Right cardiac atrium (tissue), 5 donors: ENCODE results near the gene DPYSL3. TPM values are rescaled to one million over a fixed set of nuclear protein-coding genes. Genes with fewer than 3 reads are reported as not detected.
"Not testable (repeated sequence)": the region's sequence is repeated elsewhere in the genome, so short reads cannot be mapped to it uniquely, and the experiment has no call there.

ENCODE experiments used
- ATAC-seq, 2 donors: fragments of 200-7000 bp; cut with Tn5 transposase; one replicate each; pipeline versions ENCODE4 v1.8.0 to v1.9.1; 2020; ENCODE audit warnings: moderate library complexity in 2 of 2, mild to moderate bottlenecking in 1 of 2
- DNase-seq, 3 donors: peaks; one replicate each; pipeline ENCODE4 v3.0.0-alpha.2; 2020
- H3K27ac ChIP-seq: one replicate; pipeline ENCODE4 v1.5.1; 2013; ENCODE audit warnings: mild to moderate bottlenecking, low read length, control low read depth, moderate library complexity
- H3K27me3 ChIP-seq: one replicate; pipeline ENCODE4 v1.6.1; 2013; ENCODE audit not compliant: control insufficient read depth, insufficient read depth
- H3K4me1 ChIP-seq: one replicate; pipeline ENCODE4 v1.6.1; 2013; ENCODE audit warnings: low read length; ENCODE audit not compliant: control insufficient read depth, insufficient read depth
- H3K4me3 ChIP-seq: one replicate; pipeline ENCODE4 v1.5.1; 2013; ENCODE audit warnings: low read length, control low read depth
- H3K9me3 ChIP-seq: one replicate; pipeline ENCODE4 v1.6.1; 2013; ENCODE audit warnings: low read length; ENCODE audit not compliant: control insufficient read depth
- WGBS: extraction: QIAGEN DNeasy Blood & Tissue Kit; methylation state at CpG from one replicate; pipeline ENCODE4 v1.1.7; 2013; 5-methylcytosine and 5-hydroxymethylcytosine counted together
- intact Hi-C, 4 donors: fragments of 100-400 bp; cut with DNase I; formaldehyde crosslinking; loops; one replicate each; pipeline versions ENCODE4 v1.11.0 to v1.14.0; 2022 to 2023
- long read RNA-seq, 4 donors: library from polyadenylated mRNA; unstranded; transcript quantifications; one replicate each; pipeline ENCODE4 v2.0.0, GENCODE V29; 2020 to 2021
- polyA plus RNA-seq: library from polyadenylated mRNA; stranded (reverse); fragments of 200-250 nt; gene quantifications from one replicate; pipeline ENCODE4 v1.2.3, GENCODE V29; 2013
- total RNA-seq, 4 donors: library from RNA; stranded (reverse); fragmentation: NEBNext Ultra II Directional; extraction: Animal tissue kit (Norgen Biotek cat#: 25700); gene quantifications; one replicate each; pipeline ENCODE4 v1.2.1, GENCODE V29; 2021
- donor health status: healthy with polysubstance abuse.
- donor health status: DM: no; HTN: yes; CAD: no.
- donor health status: DM: no; HTN: no; CAD: no.
- donor health status: DM: no; HTN: yes; CAD: no; lungs with severe emphysema.
- donor health status: DM: yes; HTN: yes; CAD: no.

DPYSL3 gene
- total RNA-seq (10 to 100 TPM; 40.9 to 95.1 (median 54.3) TPM), polyA plus RNA-seq (23.2 TPM)
- long read RNA-seq, donor 1, full-length matches to known transcripts, result 4 of 60 reads
- long read RNA-seq, donor 1, partial matches to known transcripts, result 39 of 60 reads
- long read RNA-seq, donor 1, other reads (novel, unspliced or antisense), result 17 of 60 reads
- long read RNA-seq, donor 2, full-length matches to known transcripts, result 9 of 45 reads
- long read RNA-seq, donor 2, partial matches to known transcripts, result 35 of 45 reads
- long read RNA-seq, donor 2, other reads (novel, unspliced or antisense), result 1 of 45 reads
- long read RNA-seq, donor 3, full-length matches to known transcripts, result 25 of 99 reads
- long read RNA-seq, donor 3, partial matches to known transcripts, result 50 of 99 reads
- long read RNA-seq, donor 3, other reads (novel, unspliced or antisense), result 24 of 99 reads
- long read RNA-seq, donor 4, full-length matches to known transcripts, result 4 of 36 reads
- long read RNA-seq, donor 4, partial matches to known transcripts, result 28 of 36 reads
- long read RNA-seq, donor 4, other reads (novel, unspliced or antisense), result 4 of 36 reads

DNA sequence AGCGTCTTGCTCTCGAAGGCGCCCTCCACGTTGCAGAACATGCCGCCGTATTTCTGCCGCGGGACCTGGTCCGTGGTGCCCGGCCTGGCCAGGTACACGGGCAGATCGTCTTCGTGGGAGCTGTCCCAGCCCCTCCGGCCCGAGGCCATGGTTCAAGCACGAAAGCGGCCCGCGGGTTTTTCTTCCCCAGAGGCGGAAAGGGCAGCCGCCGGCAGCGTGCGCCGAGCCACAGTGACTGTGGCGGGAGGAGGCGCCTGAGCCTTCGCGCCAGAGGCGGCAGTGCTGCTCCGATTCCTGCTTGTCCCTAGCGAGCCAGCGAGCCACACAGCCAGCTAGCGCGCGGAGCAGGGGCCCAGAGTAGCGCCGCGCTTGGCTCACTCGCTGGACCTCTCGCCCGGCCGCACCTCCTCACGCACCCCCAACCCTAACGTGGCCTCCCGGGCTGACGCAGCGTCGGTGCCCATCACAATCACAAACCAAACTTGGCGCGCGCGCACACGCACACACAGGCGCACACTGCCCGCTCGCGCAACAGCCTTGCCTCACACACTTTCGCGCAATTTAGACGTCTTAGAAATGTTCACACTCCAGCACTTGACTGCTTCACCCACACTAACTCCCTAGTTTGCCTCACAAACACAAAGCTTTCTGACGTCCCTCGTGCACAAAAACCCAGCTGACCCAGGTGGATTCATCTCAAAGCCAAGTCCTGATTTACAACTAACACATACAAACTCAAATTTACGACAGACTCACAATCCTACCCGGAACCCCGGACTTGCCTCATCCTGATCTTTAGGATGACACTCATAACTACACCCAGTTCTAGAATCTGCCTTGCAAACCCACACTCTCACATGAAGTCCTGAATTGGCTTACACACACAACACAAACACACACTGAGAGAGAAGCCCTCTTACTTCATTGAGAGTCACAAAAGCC, at the start of gene DPYSL3:
Gene DPYSL3 (minus strand): TSS at position 359 of the 942 bp plus-strand sequence. CDS start 210 bp downstream, at position 149.
- peak; percentile 86 to 93 (median 93) for DNase-seq
- no peaks in the 10 kb centered on the region for H3K9me3 ChIP-seq
- H3K4me3 ChIP-seq, result peak within 1 kb of the TSS; percentile 74
- intact Hi-C loops, result loop anchor here in 3 of 4 donors (5.0 to 10.0 kb wide), 5 partner anchors 42 to 58 kb away; no protein-coding TSS in a partner anchor
- ATAC-seq, result peak; percentile 96 to 97
- peak within 1 kb of the TSS; percentile 40 for H3K27ac ChIP-seq
- H3K27me3 ChIP-seq, result no peaks in the 10 kb centered on the region
- WGBS, result 2% methylated on average over 66 of the region's 66 CpGs
- H3K4me1 ChIP-seq, result no peaks in the 10 kb centered on the region

DNA sequence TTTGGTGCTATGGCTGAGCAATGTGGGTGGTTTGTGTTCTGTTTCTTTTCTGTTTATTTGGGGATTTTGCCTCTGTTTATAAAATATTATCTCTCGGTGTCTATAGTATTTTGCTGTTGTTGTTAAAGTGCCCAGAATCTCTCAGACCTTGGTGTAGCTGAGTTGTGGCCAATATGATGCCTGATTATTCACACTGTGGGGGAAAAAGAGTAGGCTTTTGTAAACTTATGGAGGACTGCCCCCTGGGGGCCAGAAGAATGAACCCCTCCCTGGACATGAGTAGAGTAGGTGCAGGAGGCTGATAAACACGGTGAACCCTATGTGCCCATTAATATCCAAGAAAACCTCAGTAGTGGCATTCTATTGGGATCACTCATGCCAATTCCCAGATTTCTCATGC, 49.0 kb upstream of the DPYSL3 start:
- DNase-seq, result peak; percentile 69 to 84 (median 71)

DNA sequence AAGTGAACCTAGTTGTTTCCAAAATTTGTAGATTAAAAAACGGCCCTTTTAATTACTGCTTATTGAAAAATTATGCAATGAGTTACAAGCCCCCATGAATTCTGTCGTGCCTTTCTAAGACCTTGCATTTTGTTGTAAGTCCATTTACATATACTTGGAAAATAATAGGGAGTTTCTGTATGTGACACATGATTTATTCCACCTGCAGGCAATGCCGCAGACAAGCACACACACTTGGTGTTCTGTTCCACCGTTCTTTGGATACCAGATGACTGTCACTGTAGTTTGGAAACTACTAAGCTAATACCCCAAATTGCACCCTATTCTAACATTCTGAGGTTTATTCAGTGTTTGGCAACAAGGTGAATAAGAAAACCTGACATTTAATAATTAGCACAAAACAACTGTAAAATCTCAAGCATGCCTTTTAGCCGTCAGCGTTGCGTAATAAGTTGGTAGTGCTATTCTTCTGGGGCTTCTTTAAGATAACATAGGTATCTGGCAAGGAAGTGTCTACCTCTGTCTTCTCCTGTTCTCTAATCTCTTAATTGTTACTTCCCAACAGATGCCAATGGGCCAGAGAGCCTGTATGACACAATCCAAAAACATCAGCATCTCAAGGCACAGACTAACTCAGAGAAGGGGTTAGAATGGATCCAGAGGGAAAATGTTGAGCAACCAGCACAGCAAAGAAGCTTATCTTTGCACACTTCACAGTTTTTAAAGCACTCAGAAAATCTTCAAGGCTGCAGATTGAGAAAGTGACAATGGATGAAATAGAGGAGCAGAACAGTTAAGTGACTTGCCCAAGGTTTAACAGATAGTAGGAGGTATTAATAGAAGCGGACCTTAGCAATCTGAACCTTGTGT, 48.2 kb upstream of the DPYSL3 start:
- peak; percentile 71 to 74 for ATAC-seq

More for the DNA sequence above, 49.0 kb upstream of the DPYSL3 start:
- H3K27ac ChIP-seq, result no peak overlapping the region
- no peaks in the 10 kb centered on the region for H3K27me3 ChIP-seq
- H3K9me3 ChIP-seq, result no peaks in the 10 kb centered on the region
- intact Hi-C loops, result loop anchor here (1.0 to 5.0 kb wide), 4 partner anchors 52 to 107 kb away; no protein-coding TSS in a partner anchor
- H3K4me3 ChIP-seq, result no peak overlapping the region
- peaks cover 1% of the 10 kb centered on the region for H3K4me1 ChIP-seq
- 17% methylated on average over 2 of the region's 2 CpGs for WGBS
- peak; percentile 86 to 87 for ATAC-seq

DNA sequence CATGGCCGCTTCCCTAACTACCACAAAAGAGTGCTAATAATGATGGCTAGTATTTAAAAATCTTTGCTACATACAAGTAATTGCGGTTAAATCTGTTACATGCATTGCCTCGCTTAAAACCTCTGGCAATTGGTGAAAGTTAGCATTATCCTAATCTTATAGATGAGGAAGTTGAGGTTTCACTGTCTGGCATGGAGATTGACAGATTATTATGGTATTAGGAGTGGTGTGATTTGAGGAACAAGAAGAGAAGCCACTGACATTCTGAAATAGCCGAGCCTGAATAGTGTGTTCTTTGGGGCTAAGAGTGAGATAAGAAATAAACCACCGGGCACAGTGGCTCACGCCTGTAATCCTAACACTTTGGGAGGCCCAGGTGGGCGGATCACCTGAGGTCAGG, 45.3 kb upstream of the DPYSL3 start:
- H3K4me1 ChIP-seq, result peaks cover 2% of the 10 kb centered on the region
- no peak for DNase-seq
- intact Hi-C loops, result loop anchor here in 3 of 4 donors (5.0 kb wide), 2 partner anchors 48 to 103 kb away; no protein-coding TSS in a partner anchor

More for the DNA sequence above, 48.2 kb upstream of the DPYSL3 start:
- no peaks in the 10 kb centered on the region for H3K27me3 ChIP-seq
- H3K27ac ChIP-seq, result peak overlapping the region; percentile 13
- peaks cover 1% of the 10 kb centered on the region for H3K4me1 ChIP-seq
- no peaks in the 10 kb centered on the region for H3K9me3 ChIP-seq
- WGBS, result 65% methylated on average over 8 of the region's 8 CpGs
- DNase-seq, result no peak
- intact Hi-C loops, result loop anchor here (1.0 to 5.0 kb wide), 4 partner anchors 51 to 106 kb away; no protein-coding TSS in a partner anchor
- H3K4me3 ChIP-seq, result no peak overlapping the region

DNA sequence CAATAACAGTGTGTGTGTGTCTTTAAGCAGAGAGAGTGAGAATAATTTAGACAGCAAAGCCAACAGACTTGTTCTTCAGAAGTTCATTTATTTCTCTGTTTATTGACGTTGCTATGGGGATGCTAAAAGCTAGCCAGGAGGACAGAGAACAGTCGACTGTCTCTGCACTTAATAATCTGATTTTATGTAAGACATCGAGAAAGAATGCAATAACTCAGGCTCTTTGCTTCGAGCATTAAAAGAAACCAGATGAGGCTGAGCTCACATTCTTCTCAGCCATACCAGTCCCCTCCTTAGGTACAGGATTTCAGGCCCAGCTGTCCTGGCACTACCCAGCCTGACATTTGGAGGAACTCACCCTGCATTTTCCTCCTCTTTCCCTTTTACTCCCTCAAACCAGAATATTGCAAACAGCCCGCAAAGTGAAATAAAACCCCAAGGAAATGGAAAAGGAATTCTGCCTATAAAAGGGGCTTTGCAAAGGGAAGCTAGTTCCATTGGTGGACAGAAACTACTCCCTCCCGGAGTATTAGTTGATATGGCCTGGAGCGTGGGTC, 44.5 kb upstream of the DPYSL3 start:
- Histone ChIP-seq H3K4me3 (peak overlapping the region; percentile 12), H3K9me3 (no peaks in the 10 kb centered on the region), H3K27ac (peak overlapping the region; percentile 91), H3K27me3 (no peaks in the 10 kb centered on the region), H3K4me1 (peaks cover 2% of the 10 kb centered on the region)
- WGBS, result 24% methylated on average over 7 of the region's 7 CpGs
- ATAC-seq (peak; percentile 73 to 76), DNase-seq (peak in 1 of 3 donors; percentile 47)
- intact Hi-C loops, result loop anchor here in 1 of 4 donors (5.0 kb wide), 1 partner anchor 42 kb away; the partner anchor contains the start of gene DPYSL3

More for the DNA sequence above, 45.3 kb upstream of the DPYSL3 start:
- no peak for ATAC-seq
- WGBS, result 70% methylated on average over 7 of the region's 7 CpGs
- Histone ChIP-seq H3K27me3 (no peaks in the 10 kb centered on the region), H3K4me3 (no peak overlapping the region), H3K27ac (no peak overlapping the region), H3K9me3 (no peaks in the 10 kb centered on the region)

DNA sequence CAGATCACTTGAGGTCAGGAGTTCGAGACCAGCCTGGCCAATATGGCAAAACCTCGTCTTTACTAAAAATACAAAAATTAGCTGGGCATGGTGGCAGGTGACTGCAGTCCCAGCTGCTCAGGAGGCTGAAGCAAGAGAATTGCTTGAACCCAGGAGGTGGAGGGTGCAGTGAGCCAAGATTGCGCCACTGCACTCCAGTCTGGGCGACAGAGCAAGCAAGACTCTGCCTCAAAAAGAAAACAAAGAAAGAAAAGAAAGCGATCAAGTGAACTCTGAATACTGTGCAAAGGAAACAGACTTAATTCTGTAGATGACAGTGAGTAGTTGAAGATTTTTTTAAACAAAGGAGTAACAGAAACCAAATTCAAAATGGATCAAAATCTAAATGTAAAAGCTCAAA, 43.9 kb upstream of the DPYSL3 start:
- H3K4me3 ChIP-seq, H3K4me1 ChIP-seq, H3K9me3 ChIP-seq, H3K27ac ChIP-seq, H3K27me3 ChIP-seq: not testable (repeated sequence)
- intact Hi-C loops, result loop anchor here in 1 of 4 donors (5.0 kb wide), 1 partner anchor 42 kb away; the partner anchor contains the start of gene DPYSL3
- DNase-seq (peak; percentile 35 to 70 (median 59)), ATAC-seq (peak; percentile 40 to 50)
- 52% methylated on average over 5 of the region's 5 CpGs for WGBS

DNA sequence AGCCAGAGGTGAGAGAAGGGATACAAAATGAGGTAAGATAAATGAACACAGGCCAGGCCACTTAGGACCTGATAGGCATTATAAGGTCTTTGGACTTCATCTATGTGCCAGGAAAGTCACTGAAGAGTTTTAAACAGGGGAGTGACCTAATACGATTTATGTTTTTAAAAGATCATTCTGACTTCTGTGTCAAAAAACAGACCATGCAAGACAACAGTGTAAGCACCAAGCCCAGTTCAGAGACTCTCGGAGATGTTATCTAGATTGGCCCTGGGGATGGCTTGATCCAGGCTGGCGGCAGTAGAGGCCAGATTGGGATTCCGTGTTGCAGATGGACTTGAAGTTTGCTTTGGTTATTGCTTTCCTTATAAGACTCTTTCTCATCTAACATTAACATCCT, 43.0 kb upstream of the DPYSL3 start:
- Histone ChIP-seq H3K27ac (peak overlapping the region; percentile 54), H3K27me3 (no peaks in the 10 kb centered on the region), H3K4me3 (no peak overlapping the region), H3K4me1 (peaks cover 2% of the 10 kb centered on the region), H3K9me3 (no peaks in the 10 kb centered on the region)
- ATAC-seq, result no peak
- intact Hi-C loops, result loop anchor here in 1 of 4 donors (5.0 kb wide), 1 partner anchor 41 kb away; the partner anchor contains the start of gene DPYSL3
- 62% methylated on average over 4 of the region's 4 CpGs for WGBS
- DNase-seq, result no peak

DNA sequence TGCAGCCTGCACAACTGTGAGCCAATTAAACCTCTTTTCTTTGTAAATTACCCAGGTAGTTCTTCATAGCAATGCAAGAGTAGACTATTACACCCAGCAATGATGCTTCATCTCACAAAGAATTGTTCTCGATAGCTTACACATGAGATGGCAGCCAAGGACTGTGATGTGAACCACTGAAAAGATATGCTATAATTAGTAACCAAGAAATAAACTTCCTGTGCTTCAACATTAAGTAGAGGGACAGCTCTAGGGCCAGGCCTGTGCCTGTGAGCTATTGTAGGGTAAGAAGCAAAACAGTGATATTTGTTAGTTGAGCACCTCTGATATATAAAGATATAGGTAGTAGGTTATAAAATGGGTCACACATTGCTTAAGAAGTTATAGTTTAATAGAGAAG, 41.8 kb upstream of the DPYSL3 start:
- Histone ChIP-seq H3K27ac (peak overlapping the region; percentile 44), H3K27me3 (no peaks in the 10 kb centered on the region), H3K4me1 (peaks cover 2% of the 10 kb centered on the region), H3K9me3 (no peaks in the 10 kb centered on the region), H3K4me3 (no peak overlapping the region)
- intact Hi-C loops, result loop anchor here in 1 of 4 donors (5.0 kb wide), 1 partner anchor 39 kb away; the partner anchor contains the start of gene DPYSL3
- WGBS, result 19% methylated on average over 1 of the region's 1 CpG
- DNase-seq, result no peak
- no peak for ATAC-seq

DNA sequence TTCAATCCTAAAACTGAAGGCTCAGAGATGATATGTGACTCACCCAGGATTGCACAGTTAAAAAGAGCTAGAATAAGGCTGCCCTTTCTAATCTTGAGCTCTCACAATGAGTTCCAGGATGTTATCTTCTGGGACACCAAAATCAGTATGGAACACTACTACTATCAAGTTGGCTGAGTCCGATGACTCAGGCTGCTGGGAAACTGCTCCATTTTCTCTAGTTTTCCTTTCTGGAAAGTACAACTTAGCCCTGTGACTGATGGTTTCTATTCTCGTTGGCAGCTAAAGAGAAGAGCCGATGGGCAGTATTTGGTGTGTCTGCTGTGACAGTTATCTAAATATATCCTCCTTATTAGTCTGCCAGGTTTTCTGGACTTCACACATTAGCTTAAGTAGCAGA, 37.9 kb upstream of the DPYSL3 start:
- peak overlapping the region; percentile 61 for H3K27ac ChIP-seq
- peak; percentile 97 to 98 for ATAC-seq
- no peaks in the 10 kb centered on the region for H3K27me3 ChIP-seq
- no peaks in the 10 kb centered on the region for H3K4me1 ChIP-seq
- no peak overlapping the region for H3K4me3 ChIP-seq
- 22% methylated on average over 3 of the region's 3 CpGs for WGBS
- intact Hi-C loops, result no loop called here
- H3K9me3 ChIP-seq, result no peaks in the 10 kb centered on the region
- DNase-seq, result peak in 2 of 3 donors; percentile 50 to 55
